ENCODE measurements around the gene ASCL5. TPM values are rescaled to one million over a fixed set of nuclear protein-coding genes. Genes with fewer than 3 reads are reported as not detected.

ASCL5 gene
- polyA plus RNA-seq, 1 donor (not counting 4 experiments of a cell fraction or from before 2014, with no cell fraction given), result not detected

DNA sequence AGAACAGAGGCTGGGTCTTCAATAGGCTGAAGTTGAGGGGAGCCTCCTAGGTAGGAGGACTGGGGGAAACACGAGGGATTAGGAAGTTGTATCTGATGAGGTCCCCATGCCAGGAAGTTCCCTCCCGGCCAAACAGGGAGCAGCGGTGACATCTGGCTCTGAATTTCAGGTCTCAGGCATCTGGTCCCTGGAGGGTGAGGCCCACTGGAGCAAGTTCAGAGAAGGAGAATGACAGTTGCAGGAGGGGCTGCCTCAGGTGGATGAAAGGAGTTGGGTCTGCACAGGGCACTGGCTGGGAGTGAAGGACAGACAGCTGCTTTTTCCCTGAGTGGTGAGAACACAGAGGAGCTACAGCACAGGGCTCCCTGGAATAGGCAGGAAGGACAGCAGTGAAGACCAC lies 18.1 kb upstream of the ASCL5 start:
- Histone ChIP-seq H3K9me3 (ENCODE audit: control insufficient read depth, low read depth, low read length) (no peaks in the 10 kb centered on the region), H3K4me1 (ENCODE audit: control insufficient read depth, extremely low read depth, insufficient read depth, low read length) (no peaks in the 10 kb centered on the region), H3K9me1 (ENCODE audit: control insufficient read depth, extremely low read depth, insufficient read depth, low read length) (no peaks in the 10 kb centered on the region), H3K4me3 (ENCODE audit: control insufficient read depth in 2 of 3, extremely low read depth in 1 of 3, insufficient read depth in 2 of 3, low read depth in 1 of 3, low read length in 3 of 3) (no peak overlapping the region), H3K9ac (ENCODE audit: control insufficient read depth, extremely low read depth, insufficient read depth, low read length) (no peak overlapping the region), H3K36me3 (ENCODE audit: control insufficient read depth in 2 of 2, extremely low read depth in 1 of 2, insufficient read depth in 2 of 2, low read length in 2 of 2) (peaks cover 23 to 28% of the 10 kb centered on the region in 2 experiments), H3K27ac (ENCODE audit: control insufficient read depth, insufficient read depth, low read length) (no peak overlapping the region), H4K20me1 (ENCODE audit: control insufficient read depth, extremely low read depth, insufficient read depth, low read length) (no peaks in the 10 kb centered on the region), H3K27me3 (ENCODE audit: control insufficient read depth, extremely low read depth, insufficient read depth, low read length) (no peaks in the 10 kb centered on the region), H3K4me2 (ENCODE audit: control insufficient read depth, extremely low read depth, insufficient read depth, low read depth, low read length) (no peak overlapping the region), H3K79me2 (ENCODE audit: control insufficient read depth, insufficient read depth, low read length) (no peaks in the 10 kb centered on the region), H2AFZ (ENCODE audit: control insufficient read depth, low read length) (no peak overlapping the region)
- TF ChIP-seq EZH2 (IDR thresholded peaks at IDR 0.05; ENCODE audit: low read length), result no peak
- TF ChIP-seq, protein P1, sequence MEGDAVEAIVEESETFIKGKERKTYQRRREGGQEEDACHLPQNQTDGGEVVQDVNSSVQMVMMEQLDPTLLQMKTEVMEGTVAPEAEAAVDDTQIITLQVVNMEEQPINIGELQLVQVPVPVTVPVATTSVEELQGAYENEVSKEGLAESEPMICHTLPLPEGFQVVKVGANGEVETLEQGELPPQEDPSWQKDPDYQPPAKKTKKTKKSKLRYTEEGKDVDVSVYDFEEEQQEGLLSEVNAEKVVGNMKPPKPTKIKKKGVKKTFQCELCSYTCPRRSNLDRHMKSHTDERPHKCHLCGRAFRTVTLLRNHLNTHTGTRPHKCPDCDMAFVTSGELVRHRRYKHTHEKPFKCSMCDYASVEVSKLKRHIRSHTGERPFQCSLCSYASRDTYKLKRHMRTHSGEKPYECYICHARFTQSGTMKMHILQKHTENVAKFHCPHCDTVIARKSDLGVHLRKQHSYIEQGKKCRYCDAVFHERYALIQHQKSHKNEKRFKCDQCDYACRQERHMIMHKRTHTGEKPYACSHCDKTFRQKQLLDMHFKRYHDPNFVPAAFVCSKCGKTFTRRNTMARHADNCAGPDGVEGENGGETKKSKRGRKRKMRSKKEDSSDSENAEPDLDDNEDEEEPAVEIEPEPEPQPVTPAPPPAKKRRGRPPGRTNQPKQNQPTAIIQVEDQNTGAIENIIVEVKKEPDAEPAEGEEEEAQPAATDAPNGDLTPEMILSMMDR (optimal IDR thresholded peaks at IDR 0.05 in 1 of 3, IDR thresholded peaks at IDR 0.05 in 1 of 3, conservative IDR thresholded peaks at IDR 0.05 in 1 of 3; ENCODE audit: extremely low read depth in 1 of 3, insufficient read depth in 2 of 3, low read length in 3 of 3), result no peak
- dilution Hi-C loops (cut with MboI; ENCODE audit: extremely low pct_ligation_motif_present, low sequenced_read_pairs), result no loop called here
- FAIRE-seq (no peak), DNase-seq (ENCODE audit: low read depth, low spot score) (no peak)

DNA sequence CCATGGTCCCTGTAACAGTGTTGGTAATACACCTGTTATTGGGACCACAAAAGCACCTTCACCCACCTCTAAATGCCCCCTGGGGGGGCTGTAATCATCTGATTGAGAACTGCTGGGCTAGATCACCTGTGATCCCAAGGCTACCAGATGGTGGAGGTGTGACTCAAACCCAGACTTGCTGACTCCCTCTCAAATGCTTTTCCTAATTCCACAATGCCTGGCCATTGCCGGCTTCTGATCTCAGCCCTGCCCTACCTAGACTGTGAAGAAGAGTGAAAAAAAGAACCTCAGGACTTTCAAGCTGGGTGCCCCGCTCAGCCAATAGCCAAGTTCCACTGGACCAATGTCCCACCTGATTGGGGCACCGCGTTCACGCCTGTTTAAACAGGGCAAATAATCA lies 17.7 kb upstream of the ASCL5 start:
- H3K4me1 ChIP-seq (ENCODE audit: control insufficient read depth, extremely low read depth, insufficient read depth, low read length), result no peaks in the 10 kb centered on the region
- DNase-seq (ENCODE audit: low read depth, low spot score) (no peak), FAIRE-seq (no peak)
- no peak overlapping the region for H3K4me3 ChIP-seq (ENCODE audit: control insufficient read depth in 2 of 3, extremely low read depth in 1 of 3, insufficient read depth in 2 of 3, low read depth in 1 of 3, low read length in 3 of 3)
- no peaks in the 10 kb centered on the region for H3K27me3 ChIP-seq (ENCODE audit: control insufficient read depth, extremely low read depth, insufficient read depth, low read length)
- no peak overlapping the region for H3K9ac ChIP-seq (ENCODE audit: control insufficient read depth, extremely low read depth, insufficient read depth, low read length)
- peaks cover 23 to 30% of the 10 kb centered on the region in 2 experiments for H3K36me3 ChIP-seq (ENCODE audit: control insufficient read depth in 2 of 2, extremely low read depth in 1 of 2, insufficient read depth in 2 of 2, low read length in 2 of 2)
- no peaks in the 10 kb centered on the region for H3K79me2 ChIP-seq (ENCODE audit: control insufficient read depth, insufficient read depth, low read length)
- no peak overlapping the region for H3K27ac ChIP-seq (ENCODE audit: control insufficient read depth, insufficient read depth, low read length)
- no peak overlapping the region for H3K4me2 ChIP-seq (ENCODE audit: control insufficient read depth, extremely low read depth, insufficient read depth, low read depth, low read length)
- no peak for TF ChIP-seq EZH2 (IDR thresholded peaks at IDR 0.05; ENCODE audit: low read length)
- TF ChIP-seq, protein P1 (optimal IDR thresholded peaks at IDR 0.05 in 1 of 3, IDR thresholded peaks at IDR 0.05 in 1 of 3, conservative IDR thresholded peaks at IDR 0.05 in 1 of 3; ENCODE audit: extremely low read depth in 1 of 3, insufficient read depth in 2 of 3, low read length in 3 of 3), result no peak
- no peak overlapping the region for H2AFZ ChIP-seq (ENCODE audit: control insufficient read depth, low read length)
- no peaks in the 10 kb centered on the region for H3K9me1 ChIP-seq (ENCODE audit: control insufficient read depth, extremely low read depth, insufficient read depth, low read length)
- H4K20me1 ChIP-seq (ENCODE audit: control insufficient read depth, extremely low read depth, insufficient read depth, low read length), result no peaks in the 10 kb centered on the region
- dilution Hi-C loops (cut with MboI; ENCODE audit: extremely low pct_ligation_motif_present, low sequenced_read_pairs), result no loop called here
- H3K9me3 ChIP-seq (ENCODE audit: control insufficient read depth, low read depth, low read length), result no peaks in the 10 kb centered on the region
